GM21529 (cell line): Measurements from ENCODE around the gene COG5.
A peak's percentile ranks its signal among the peaks of the same experiment; 100 is the strongest.
"Not testable (repeated sequence)": the region's sequence is repeated elsewhere in the genome, so short reads cannot be mapped to it uniquely, and the experiment has no call there.

Experiments
- ATAC-seq: cut with Tn5 transposase; IDR thresholded peaks from one replicate; pipeline ENCODE4 v1.9.1; 2021; ENCODE audit not compliant: unreplicated experiment

The COG5 gene

GRCh38 chr7:107580716-107581383 is 17.1 kb upstream of the COG5 start:
- no peak for ATAC-seq

GRCh38 chr7:107579885-107580715 is 16.4 kb upstream of the COG5 start, which contains the start of gene BCAP29:
Gene BCAP29, plus strand, starts transcription at chr7:107580246. Its CDS starts 527 bp downstream, at chr7:107580773.
- ATAC-seq: peak; percentile 92

DNA sequence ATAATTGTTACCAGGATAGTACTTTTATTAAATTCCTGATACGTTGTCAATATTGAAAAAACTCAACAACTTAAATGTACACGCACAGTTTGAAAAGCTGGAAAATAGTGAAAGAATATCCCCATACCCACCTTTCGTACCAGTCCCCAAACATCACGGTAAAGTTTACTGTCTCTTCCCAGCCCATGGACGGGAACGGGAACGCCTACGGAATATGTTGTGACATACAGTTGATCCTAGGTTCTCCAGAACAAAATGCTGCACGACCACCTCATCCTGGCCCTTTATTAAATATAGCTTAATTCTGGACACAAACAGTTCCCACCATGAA is 15.8 kb upstream of the COG5 start:
- ATAC-seq: peak; percentile 4

DNA sequence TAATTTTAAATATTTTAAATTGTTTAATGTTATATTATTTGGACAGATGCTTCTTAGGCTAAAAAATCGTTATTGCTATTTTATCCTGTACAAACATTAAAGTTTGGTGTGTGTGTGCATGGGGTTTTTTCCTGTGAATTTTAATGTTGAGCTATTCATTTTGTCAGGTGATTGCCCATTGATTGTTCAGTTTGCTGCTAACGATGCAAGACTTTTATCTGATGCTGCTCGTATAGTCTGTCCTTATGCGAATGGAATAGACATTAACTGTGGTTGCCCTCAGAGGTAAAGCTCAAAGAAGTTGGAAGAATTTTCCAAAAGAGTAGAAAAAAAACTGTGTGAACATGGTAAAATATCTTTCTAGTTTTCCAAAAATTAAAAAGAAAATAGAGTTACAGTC is 9.8 kb upstream of the COG5 start:
- no peak for ATAC-seq

DNA sequence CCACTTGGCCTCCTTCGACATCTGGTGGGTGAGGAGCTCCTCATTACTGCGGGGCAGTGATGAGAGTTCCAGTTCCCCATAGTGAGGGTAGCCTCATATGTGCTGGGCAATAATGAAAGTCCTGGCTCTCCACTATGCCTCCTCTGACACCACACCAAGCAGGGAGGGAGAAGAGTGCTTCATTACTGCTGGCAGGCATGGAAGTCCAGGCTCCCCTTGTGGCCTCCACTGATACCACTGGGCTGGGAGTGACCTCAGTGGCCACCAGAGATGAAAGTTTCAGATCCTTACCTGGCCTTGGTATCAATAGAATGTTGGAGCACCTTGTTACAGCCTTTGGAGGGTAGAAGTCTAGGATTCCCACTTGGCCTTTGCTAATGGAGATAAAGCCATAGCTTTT is 6.6 kb upstream of the COG5 start:
- ATAC-seq: no peak

GRCh38 chr7:107564553-107565298 is 1.0 kb upstream of the COG5 start:
- ATAC-seq: no peak

DNA sequence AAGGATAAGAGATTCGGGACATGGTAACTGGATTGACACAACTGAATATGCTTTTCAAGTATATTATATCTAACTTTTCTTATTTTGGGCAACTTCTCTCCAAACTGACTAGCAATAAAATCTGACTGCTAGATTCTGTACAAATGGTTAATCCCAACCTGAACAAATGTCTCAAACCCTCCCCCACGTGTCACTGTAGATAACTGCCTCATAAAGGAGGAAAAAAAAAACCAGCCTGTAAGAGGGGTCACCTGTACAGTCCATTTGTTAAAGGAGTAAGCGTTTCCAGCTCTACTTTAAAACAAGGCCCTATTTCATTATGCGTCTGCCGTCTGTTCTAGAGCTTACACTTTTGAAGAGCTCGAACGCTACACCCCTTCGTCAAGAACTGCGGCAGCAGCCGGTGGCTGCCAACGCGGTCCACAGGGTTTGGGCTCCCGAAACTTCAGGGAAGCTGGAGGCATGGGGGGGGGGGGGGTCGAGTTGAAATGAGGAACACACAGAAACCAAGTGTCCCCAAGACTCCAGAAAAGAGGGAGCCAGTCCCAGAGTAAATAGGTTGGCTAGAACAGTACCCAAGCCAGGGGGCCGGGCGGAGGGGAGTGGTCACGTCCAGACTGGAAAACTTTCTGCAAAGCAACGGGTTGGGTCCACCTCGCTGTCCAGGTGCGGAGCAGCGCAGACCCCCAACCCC is 492 bp downstream of the COG5 start:
- ATAC-seq: peak; percentile 61

DNA sequence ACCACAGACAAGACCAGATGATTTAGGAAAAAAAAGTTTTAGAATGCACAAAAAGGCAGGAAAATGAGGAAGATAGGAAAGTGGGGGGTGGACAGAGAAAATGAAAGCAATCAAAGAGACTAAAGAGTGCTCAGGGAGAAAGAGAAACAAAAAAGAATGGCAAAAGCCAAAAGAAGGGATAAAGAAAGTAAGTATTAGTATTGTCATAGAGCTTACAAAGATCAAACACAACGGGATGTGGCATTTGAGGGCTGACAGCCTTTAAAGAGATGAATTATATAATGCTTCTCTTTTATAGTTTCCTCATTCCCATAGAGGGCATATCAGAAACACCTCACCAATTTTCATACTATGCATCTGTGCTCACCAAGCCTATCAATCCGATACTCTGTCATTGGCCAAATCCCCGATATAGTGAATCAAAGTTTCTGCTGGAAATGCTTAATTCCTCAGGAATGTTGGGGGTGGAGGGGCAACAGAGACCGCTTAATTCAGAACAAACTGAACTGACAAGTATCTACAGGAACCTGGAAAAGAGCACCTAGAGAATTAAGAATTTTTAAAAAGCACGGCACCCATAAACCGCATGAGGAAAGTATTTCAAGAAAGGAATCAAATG is 2.7 kb downstream of the COG5 start:
- no peak for ATAC-seq

- ATAC-seq: no peak
Observed at GRCh38 chr7:107559864-107560263, 3.9 kb downstream of the COG5 start.

DNA sequence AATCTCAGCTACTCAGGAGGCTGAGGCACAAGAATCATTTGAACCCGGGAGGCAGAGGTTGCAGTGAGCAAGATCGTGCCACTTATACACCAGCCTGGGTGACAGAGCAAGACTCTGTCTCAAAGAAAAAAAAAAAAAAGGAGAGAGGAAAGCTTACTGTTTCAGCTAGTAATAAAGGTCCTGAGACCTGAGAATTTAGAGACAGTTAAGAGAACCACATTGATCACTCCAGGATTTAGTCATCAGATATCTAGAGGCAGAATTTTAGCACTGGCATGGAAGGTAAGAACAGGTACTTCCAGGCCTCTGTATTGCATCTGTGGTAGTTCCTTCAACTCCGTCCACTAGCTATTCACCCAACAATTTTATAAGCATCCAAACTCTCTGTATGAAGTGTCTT is 7.8 kb downstream of the COG5 start:
- ATAC-seq: no peak

DNA sequence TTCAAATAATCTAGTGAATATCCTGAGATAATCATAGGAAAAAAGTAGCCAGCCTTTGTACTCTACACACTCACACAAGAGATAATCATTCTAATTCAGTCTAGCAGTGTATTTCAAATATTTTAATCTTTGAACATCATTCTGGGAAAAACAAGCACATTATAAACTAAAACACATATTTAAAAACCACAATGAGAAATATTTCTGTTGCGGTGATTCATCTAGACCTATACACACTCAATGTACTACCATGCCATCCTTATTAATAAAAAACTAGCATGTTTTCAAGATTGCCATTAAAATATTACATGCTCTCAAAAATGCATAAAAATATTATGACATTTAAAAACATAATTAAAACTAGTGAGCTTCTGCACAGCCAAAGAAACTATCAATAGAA is 11.8 kb downstream of the COG5 start:
- no peak for ATAC-seq

- ATAC-seq: no peak
Observed at GRCh38 chr7:107544848-107545591, 18.7 kb downstream of the COG5 start.

- no peak for ATAC-seq
Observed at GRCh38 chr7:107543338-107543993, 20.3 kb downstream of the COG5 start.

- ATAC-seq: no peak
Observed at GRCh38 chr7:107538001-107538400, 25.7 kb downstream of the COG5 start.

DNA sequence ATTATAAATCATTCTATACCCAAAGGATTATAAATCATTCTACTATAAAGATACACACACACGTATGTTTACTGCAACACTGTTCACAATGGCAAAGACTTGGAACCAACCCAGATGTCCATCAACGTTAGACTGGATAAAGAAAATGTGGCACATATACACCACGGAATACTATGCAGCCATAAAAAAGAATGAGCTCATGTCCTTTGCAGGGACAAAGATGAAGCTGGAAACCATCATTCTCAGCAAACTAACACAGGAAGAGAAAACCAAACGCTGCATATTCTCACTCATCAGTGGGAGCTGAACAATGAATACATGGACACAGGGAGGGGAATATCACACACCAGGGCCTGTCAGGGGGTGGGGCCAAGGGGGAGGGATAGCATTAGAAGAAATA is 26.5 kb downstream of the COG5 start:
- ATAC-seq: not testable (repeated sequence)

GRCh38 chr7:107534139-107534538 is 29.6 kb downstream of the COG5 start:
- no peak for ATAC-seq

DNA sequence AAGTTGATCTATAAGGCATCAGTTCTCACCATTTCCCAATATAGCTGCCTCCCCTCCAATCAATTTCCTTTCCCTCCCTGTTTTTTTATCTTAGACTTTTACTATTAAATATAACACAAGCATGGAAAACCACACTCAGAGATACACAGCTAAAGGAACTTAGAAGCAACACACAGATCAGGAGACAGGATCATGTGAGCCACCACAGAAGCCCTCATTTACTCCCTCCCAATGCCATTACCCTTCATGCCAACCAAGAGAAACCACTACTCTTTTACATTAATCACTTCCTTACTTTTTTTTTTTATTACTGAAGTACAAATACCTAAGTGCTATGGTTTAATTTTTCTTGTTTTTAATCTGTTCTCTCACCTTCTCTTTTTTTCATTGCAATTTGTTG is 33.0 kb downstream of the COG5 start:
- no peak for ATAC-seq

- no peak for ATAC-seq
Observed at GRCh38 chr7:107528461-107528860, 35.3 kb downstream of the COG5 start.

DNA sequence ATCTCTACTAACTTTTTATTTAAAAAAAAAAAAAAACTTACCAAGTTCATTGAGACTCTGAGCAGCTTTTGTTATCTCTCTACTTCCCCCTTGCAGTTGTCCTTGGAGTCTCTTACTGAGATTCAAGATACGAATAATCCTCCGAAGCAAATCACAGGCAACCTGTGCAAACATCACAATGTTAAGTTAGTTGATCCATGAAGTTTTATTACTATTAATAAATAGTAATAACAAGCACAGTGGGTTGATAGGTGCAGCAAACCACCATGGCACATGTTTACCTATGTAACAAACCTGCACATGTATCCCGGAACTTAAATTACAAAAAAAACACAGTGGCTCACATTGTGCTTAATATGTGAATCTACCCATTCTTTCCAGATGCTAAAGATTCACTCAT is 36.5 kb downstream of the COG5 start:
- ATAC-seq: no peak

GRCh38 chr7:107526672-107527071 is 37.0 kb downstream of the COG5 start:
- no peak for ATAC-seq
